PC-9 (cell line): ENCODE measurements around the gene TAPBP. TPM values are rescaled to one million over a fixed set of nuclear protein-coding genes. Genes with fewer than 3 reads are reported as not detected.

Source experiments
- BruUV-seq: library from RNA; stranded (reverse); fragments of 400-500 nt; replicated peaks from 2 replicates; lab custom pipeline; 2021; lab: Mats Ljungman, UMichigan
- CTCF ChIA-PET: fragments of 300-600 bp; sonication (Branson Sonifier 250); formaldehyde crosslinking; loops from one replicate; lab custom pipeline; 2022; ENCODE audit warnings: antibody characterized with exemption; lab: Charles Lee
- POLR2A ChIA-PET: fragments of 300-600 bp; sonication (Branson Sonifier 250); formaldehyde crosslinking; loops from one replicate; lab custom pipeline; 2022; ENCODE audit warnings: antibody characterized with exemption; ENCODE audit not compliant: unreplicated experiment; lab: Charles Lee
- DNase-seq, 2 experiments: peaks; one replicate each; pipeline versions ENCODE4 v3.0.0 to v3.0.0-alpha.2; 2015 to 2022; ENCODE audit warnings: mixed read lengths in 1 of 2
- H2AFZ ChIP-seq: fragments of 200-600 bp; sonication (generic); 2 replicates; pipeline ENCODE4 v1.8.1; 2017; ENCODE audit warnings: antibody characterized with exemption
- H3F3A ChIP-seq: fragments of 200-600 bp; sonication (generic); 2 replicates; pipeline ENCODE4 v1.8.1; 2017; ENCODE audit warnings: antibody characterized with exemption, mild to moderate bottlenecking, low read depth; ENCODE audit not compliant: insufficient read depth
- H3K27ac ChIP-seq: fragments of 200-600 bp; sonication (generic); 2 replicates; pipeline ENCODE4 v1.6.1; 2016; ENCODE audit warnings: mixed run types
- H3K27me3 ChIP-seq: fragments of 200-600 bp; sonication (generic); 2 replicates; pipeline ENCODE4 v1.6.1; 2016; ENCODE audit warnings: low read depth, mixed run types; ENCODE audit not compliant: insufficient read depth
- H3K36me3 ChIP-seq: fragments of 200-600 bp; sonication (generic); 2 replicates; pipeline ENCODE4 v1.6.1; 2016; ENCODE audit warnings: low read depth, mixed run types
- H3K4me1 ChIP-seq: fragments of 200-600 bp; sonication (generic); replicated peaks from 2 replicates; pipeline ENCODE4 v1.6.1; 2016; ENCODE audit warnings: mixed run types; ENCODE audit not compliant: insufficient read depth
- H3K4me2 ChIP-seq: fragments of 200-600 bp; sonication (generic); 2 replicates; pipeline ENCODE4 v1.6.1; 2017; ENCODE audit warnings: mixed run types
- H3K4me3 ChIP-seq: fragments of 200-600 bp; sonication (generic); 2 replicates; pipeline ENCODE4 v1.6.1; 2016; ENCODE audit warnings: mixed run types
- H3K79me2 ChIP-seq: fragments of 200-600 bp; sonication (generic); 2 replicates; pipeline ENCODE4 v1.6.1; 2017; ENCODE audit warnings: low read depth, mixed run types
- H3K9me2 ChIP-seq: fragments of 200-600 bp; sonication (generic); 2 replicates; pipeline ENCODE4 v1.8.1; 2017; ENCODE audit warnings: mild to moderate bottlenecking; ENCODE audit not compliant: insufficient read depth
- H3K9me3 ChIP-seq: fragments of 200-600 bp; sonication (generic); 2 replicates; pipeline ENCODE4 v1.8.1; 2016; ENCODE audit warnings: low read depth; ENCODE audit not compliant: insufficient read depth
- H4K20me1 ChIP-seq: fragments of 200-600 bp; sonication (generic); 2 replicates; pipeline ENCODE4 v1.8.1; 2017; ENCODE audit not compliant: insufficient read depth
- CTCF ChIP-seq: fragments of 200-600 bp; sonication (generic); conservative IDR thresholded peaks from 2 replicates; pipeline ENCODE4 v1.6.1; 2017; ENCODE audit warnings: mixed run types, antibody characterized with exemption, mild to moderate bottlenecking, moderate library complexity
- EZH2 ChIP-seq: fragments of 200-600 bp; sonication (generic); IDR thresholded peaks from 2 replicates; pipeline ENCODE4 v1.8.0; 2017; ENCODE audit warnings: antibody characterized with exemption, low read depth
- intact Hi-C: fragments of 100-400 bp; cut with micrococcal nuclease; formaldehyde crosslinking; loops from one replicate; pipeline ENCODE4 v1.10.0; 2022; ENCODE audit not compliant: unreplicated experiment
- total RNA-seq: library from RNA; stranded (reverse); gene quantifications from 2 replicates; pipeline ENCODE4 v1.2.3, GENCODE V29; 2021

Gene TAPBP
- total RNA-seq, 1 experiment from 2014 or later: 156 TPM

GRCh38 chr6:33279971-33280511 lies 33.8 kb downstream of the TAPBP start:
- H3K79me2 ChIP-seq: peaks cover 10% of the 10 kb centered on the region
- no peak overlapping the region for H2AFZ ChIP-seq
- TF ChIP-seq CTCF (peak; percentile 74), EZH2 (no peak)
- peak; percentile 72 to 84 for DNase-seq
- H3K4me2 ChIP-seq: no peak overlapping the region
- peaks cover 15% of the 10 kb centered on the region for H4K20me1 ChIP-seq
- no peaks in the 10 kb centered on the region for H3K27me3 ChIP-seq
- no peak overlapping the region for H3K4me3 ChIP-seq
- BruUV-seq: no TSS peak
- POLR2A ChIA-PET: interaction anchor here (0.5 kb wide), 1 partner anchor 17 kb away, joined by 3 read pairs; no protein-coding TSS in a partner anchor
- H3K27ac ChIP-seq: no peak overlapping the region
- CTCF ChIA-PET: interaction anchor here (0.6 kb wide), 1 partner anchor 146 kb away, joined by 3 read pairs; no protein-coding TSS in a partner anchor
- H3K36me3 ChIP-seq: peaks cover 16% of the 10 kb centered on the region
- intact Hi-C loops: loop anchor here (1.0 to 10.0 kb wide), 4 partner anchors 65 to 295 kb away; partner anchors contain the start of genes HSD17B8, RING1, RXRB and SLC39A7
- peaks cover 16% of the 10 kb centered on the region for H3K4me1 ChIP-seq
- H3K9me2 ChIP-seq: no peaks in the 10 kb centered on the region
- H3K9me3 ChIP-seq: no peaks in the 10 kb centered on the region
- peaks cover 68% of the 10 kb centered on the region for H3F3A ChIP-seq

- Histone ChIP-seq H3K4me1 (peaks cover 24% of the 10 kb centered on the region), H3F3A (peaks cover 76% of the 10 kb centered on the region), H3K4me2 (no peak overlapping the region), H3K79me2 (peaks cover 18% of the 10 kb centered on the region), H3K9me2 (no peaks in the 10 kb centered on the region), H3K4me3 (no peak overlapping the region), H3K9me3 (no peaks in the 10 kb centered on the region), H4K20me1 (peaks cover 23% of the 10 kb centered on the region), H3K36me3 (peaks cover 23% of the 10 kb centered on the region), H3K27ac (no peak overlapping the region), H2AFZ (no peak overlapping the region), H3K27me3 (no peaks in the 10 kb centered on the region)
- intact Hi-C loops: loop anchor here (10.0 kb wide), 1 partner anchor 74 kb away; the partner anchor contains the start of genes HSD17B8, RING1, RXRB and SLC39A7
- no peak for TF ChIP-seq EZH2
- no peak for TF ChIP-seq CTCF
- CTCF ChIA-PET: no interaction called here
- DNase-seq: no peak
- POLR2A ChIA-PET: no interaction called here
- no TSS peak for BruUV-seq
Observed at GRCh38 chr6:33279257-33279695, 34.6 kb downstream of the TAPBP start.

GRCh38 chr6:33278810-33279209 lies 35.1 kb downstream of the TAPBP start:
- Histone ChIP-seq H3K9me2 (no peaks in the 10 kb centered on the region), H3K27ac (no peak overlapping the region), H3K36me3 (peaks cover 28% of the 10 kb centered on the region), H3K4me2 (no peak overlapping the region), H3K4me3 (no peak overlapping the region), H3F3A (peaks cover 80% of the 10 kb centered on the region), H3K4me1 (peaks cover 29% of the 10 kb centered on the region), H2AFZ (no peak overlapping the region), H3K79me2 (peaks cover 22% of the 10 kb centered on the region), H3K27me3 (no peaks in the 10 kb centered on the region), H4K20me1 (peaks cover 27% of the 10 kb centered on the region), H3K9me3 (no peaks in the 10 kb centered on the region)
- no TSS peak for BruUV-seq
- POLR2A ChIA-PET: interaction anchor here (0.6 kb wide), 1 partner anchor 19 kb away, joined by 4 read pairs; no protein-coding TSS in a partner anchor
- DNase-seq: no peak
- TF ChIP-seq EZH2: no peak
- TF ChIP-seq CTCF: no peak
- intact Hi-C loops: loop anchor here (10.0 kb wide), 1 partner anchor 74 kb away; the partner anchor contains the start of genes HSD17B8, RING1, RXRB and SLC39A7
- CTCF ChIA-PET: no interaction called here
